SIG-M5 treated with dmso at 0.1 percent for 504 hours (cell line): ENCODE data around the gene GPR26.

Experiments used
- DNase-seq: peaks from one replicate; lab custom pipeline; 2025; ENCODE audit not compliant: unreplicated experiment; lab: John Stamatoyannopoulos, UW

Gene GPR26

GRCh38 chr10:123645615-123646014 lies 20.5 kb upstream of the GPR26 start:
- DNase-seq: no peak

- no peak for DNase-seq
Measured at GRCh38 chr10:123648595-123648994, 17.6 kb upstream of the GPR26 start.

- DNase-seq: no peak
Measured at GRCh38 chr10:123649676-123650075, 16.5 kb upstream of the GPR26 start.

GRCh38 chr10:123651421-123652047 lies 14.6 kb upstream of the GPR26 start:
- DNase-seq: no peak

GRCh38 chr10:123655751-123656150 lies 10.4 kb upstream of the GPR26 start:
- no peak for DNase-seq

GRCh38 chr10:123663522-123663921 lies 2.6 kb upstream of the GPR26 start:
- DNase-seq: no peak

- no peak for DNase-seq
Measured at GRCh38 chr10:123665491-123666286, 466 bp upstream of the GPR26 start.

- no peak for DNase-seq
Measured at GRCh38 chr10:123669886-123670285, 3.7 kb downstream of the GPR26 start.

- no peak for DNase-seq
Measured at GRCh38 chr10:123673198-123673597, 7.0 kb downstream of the GPR26 start.

GRCh38 chr10:123674741-123675140 lies 8.6 kb downstream of the GPR26 start:
- no peak for DNase-seq

GRCh38 chr10:123675811-123676210 lies 9.7 kb downstream of the GPR26 start:
- DNase-seq: no peak

- DNase-seq: no peak
Measured at GRCh38 chr10:123677556-123677955, 11.4 kb downstream of the GPR26 start.

- DNase-seq: no peak
Measured at GRCh38 chr10:123678376-123678775, 12.2 kb downstream of the GPR26 start.

GRCh38 chr10:123681285-123681684 lies 15.1 kb downstream of the GPR26 start:
- DNase-seq: no peak

GRCh38 chr10:123682477-123682876 lies 16.3 kb downstream of the GPR26 start:
- DNase-seq: no peak

GRCh38 chr10:123683459-123683858 lies 17.3 kb downstream of the GPR26 start:
- DNase-seq: no peak

GRCh38 chr10:123683865-123684264 lies 17.7 kb downstream of the GPR26 start:
- DNase-seq: no peak

- no peak for DNase-seq
Measured at GRCh38 chr10:123685260-123685659, 19.1 kb downstream of the GPR26 start.

GRCh38 chr10:123687758-123688157 lies 21.6 kb downstream of the GPR26 start:
- no peak for DNase-seq

GRCh38 chr10:123689880-123690279 lies 23.7 kb downstream of the GPR26 start:
- DNase-seq: no peak

- DNase-seq: no peak
Measured at GRCh38 chr10:123703195-123703790, 37.1 kb downstream of the GPR26 start.

GRCh38 chr10:123704076-123704475 lies 37.9 kb downstream of the GPR26 start:
- DNase-seq: no peak
